Stimulated activated CD4-positive, alpha-beta T cell treated with anti-CD3 and anti-CD28 coated beads, Interleukin-1b, Interleukin-23, amount 100 ng/mL, for 4 hours (primary cell): ENCODE measurements around the gene NRSN1.
"Not testable (repeated sequence)": the region's sequence is repeated elsewhere in the genome, so short reads cannot be mapped to it uniquely, and the experiment has no call there.

Experiments used
- DNase-seq, 2 donors: peaks; one replicate each; pipeline ENCODE4 v3.0.0-alpha.2; 2020; ENCODE audit warnings: low read depth in 2 of 2

The NRSN1 gene

DNA sequence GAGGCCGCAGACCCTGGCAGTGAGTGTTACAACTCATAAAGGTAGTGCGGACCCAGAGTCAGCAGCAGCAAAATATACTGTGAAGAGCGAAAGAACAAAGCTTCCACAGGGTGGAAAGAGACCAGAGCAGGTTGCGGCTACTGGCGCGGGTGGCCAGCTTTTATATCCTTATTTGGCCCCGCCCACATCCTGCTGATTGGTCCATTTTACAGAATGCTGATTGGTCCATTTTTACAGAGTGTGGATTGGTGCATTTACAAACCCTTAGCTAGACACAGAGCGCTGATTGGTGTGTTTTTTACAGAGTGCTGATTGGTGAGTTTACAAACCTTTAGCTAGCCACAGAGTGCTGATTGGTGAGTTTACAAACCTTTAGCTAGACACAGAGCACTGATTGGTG is 16.7 kb downstream of the NRSN1 start:
- DNase-seq, result not testable (repeated sequence)

DNA sequence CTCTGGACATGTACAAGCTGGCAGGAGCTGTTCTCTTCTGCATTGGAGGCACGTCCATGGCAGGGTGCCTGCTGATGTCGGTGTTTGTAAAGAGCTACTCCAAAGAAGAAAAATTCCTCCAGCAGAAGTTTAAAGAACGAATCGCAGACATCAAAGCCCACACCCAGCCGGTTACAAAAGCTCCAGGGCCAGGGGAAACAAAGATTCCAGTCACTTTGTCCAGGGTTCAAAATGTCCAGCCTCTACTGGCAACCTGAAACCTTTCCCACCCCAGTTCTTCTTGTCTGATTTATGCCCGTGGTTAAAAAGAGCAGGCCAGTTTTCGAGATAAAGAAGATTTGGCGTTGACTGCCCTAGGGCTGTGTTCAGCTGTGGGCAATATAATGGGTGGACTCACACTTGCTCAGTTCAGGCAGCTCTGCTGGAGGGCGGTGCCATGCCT is 19.7 kb downstream of the NRSN1 start:
- no peak for DNase-seq

DNA sequence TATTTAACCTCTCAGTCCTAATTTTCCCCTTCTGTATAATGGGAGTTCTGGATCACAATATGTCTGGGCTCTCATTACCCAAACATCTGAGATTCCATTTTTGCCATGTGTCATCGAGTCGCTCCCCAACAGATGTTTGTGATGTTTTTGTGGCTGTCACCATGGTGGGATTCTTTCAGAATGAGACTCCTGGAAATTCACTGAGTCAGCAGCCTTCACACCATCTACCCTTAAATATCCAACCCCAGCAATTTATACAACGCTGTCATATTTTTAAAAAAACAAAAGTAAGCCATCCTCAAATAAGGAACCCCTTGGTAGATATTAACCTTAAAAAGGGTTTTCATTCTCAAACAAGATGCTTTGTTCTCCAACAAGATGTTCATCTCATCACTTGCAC is 20.9 kb downstream of the NRSN1 start:
- no peak for DNase-seq

DNA sequence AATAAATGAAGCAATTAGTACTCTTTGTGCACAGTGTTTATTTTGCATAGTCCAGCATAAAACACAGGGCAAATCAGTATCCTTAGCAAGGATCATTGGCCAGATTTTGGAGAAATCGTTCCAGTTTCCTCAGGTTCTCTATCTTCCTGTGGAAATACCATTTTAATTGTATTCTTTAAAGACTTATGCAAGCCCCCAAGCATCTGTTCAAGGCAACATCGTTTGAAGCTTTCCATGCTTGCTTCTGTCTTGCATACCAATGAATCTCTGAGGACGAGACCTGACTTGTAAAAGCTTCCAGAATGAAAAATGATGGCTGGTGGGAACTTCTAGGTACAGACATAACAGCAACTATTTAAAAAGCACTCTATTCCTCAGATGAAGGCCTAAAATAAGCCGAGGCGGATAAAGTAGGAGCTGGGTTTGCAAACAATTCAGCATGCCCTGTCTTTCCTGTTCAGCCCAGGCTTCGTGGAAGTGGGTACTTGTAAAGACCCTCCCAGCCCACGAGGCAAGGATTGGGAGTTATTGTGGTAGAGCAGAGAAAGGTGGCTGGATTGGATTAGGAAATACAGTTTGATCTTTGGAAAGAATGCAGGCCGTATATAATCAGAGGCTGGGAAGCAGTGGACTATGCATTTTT is 21.6 kb downstream of the NRSN1 start:
- no peak for DNase-seq

DNA sequence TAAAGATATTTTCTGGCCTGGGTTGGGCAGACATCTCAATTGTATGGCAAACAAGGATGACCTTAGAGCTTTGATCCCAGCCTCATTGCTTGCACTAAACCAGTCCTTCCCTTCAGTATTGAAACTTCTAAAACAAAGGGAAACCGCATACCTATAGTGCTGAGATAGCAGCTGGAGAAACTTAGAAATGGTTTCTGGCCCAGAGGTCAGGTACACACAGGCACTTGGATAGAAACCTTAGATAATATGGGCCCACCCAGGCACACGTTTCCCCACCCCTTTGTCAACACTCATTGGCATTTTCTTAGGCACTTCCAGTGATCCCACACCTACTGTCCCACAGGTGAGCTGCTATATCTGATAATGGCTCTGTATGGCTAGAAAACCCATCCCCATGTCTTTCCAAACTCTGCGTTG is 22.1 kb downstream of the NRSN1 start:
- DNase-seq, result no peak

DNA sequence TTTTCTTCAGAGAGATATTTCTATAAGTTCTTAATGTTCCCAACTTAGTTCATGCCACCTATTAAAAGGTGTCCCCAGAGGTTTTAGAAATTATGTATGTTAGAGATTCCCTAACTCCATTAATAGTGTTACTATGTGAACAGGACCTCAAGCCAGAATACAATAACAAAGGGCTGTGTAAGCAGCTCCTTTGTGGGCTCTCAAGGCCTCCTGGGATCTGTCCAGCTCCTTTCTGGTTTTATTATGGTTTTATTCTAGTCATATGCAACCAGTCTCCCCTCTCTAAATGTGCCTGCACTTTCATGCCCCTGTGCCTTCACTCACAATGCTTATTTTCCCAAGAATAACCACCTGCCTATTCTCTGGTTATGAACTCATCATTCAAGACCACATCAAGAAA is 22.7 kb downstream of the NRSN1 start:
- no peak for DNase-seq

DNA sequence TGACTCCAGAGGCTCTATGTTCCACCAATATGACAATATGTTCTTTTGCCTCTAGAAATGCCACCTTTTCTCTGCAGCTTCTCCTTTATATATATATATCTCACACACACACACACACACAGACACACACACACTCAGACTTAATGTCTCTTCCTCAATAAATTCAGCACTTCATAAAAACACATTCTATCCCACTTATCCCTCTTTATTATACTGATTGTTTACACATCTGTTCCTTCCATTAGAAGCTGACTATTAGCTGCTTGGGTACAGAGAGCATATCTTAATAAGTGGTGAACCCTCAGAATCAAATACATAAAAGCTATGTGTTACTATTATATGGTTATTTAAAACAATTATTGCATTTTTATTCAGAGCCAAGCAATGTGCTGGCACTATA is 23.3 kb downstream of the NRSN1 start:
- DNase-seq, result no peak

DNA sequence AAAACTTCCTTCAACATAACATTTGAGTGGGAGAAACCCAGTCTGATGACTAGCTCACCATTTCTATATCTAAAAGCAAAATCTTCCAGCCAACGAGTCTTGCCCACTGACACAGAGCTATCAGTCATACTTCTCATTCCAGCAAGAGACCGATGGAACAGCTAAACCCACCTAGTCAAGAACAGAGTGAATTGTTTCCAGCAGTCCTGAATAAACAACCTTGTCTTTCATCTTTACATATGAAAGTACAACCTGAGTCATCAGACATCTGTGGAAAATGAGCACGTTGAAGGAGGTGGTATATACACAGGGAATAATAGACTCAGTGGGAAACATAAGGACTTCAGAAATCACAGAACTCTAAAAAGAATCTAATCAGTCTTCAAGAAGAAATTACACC is 23.8 kb downstream of the NRSN1 start:
- DNase-seq, result no peak

DNA sequence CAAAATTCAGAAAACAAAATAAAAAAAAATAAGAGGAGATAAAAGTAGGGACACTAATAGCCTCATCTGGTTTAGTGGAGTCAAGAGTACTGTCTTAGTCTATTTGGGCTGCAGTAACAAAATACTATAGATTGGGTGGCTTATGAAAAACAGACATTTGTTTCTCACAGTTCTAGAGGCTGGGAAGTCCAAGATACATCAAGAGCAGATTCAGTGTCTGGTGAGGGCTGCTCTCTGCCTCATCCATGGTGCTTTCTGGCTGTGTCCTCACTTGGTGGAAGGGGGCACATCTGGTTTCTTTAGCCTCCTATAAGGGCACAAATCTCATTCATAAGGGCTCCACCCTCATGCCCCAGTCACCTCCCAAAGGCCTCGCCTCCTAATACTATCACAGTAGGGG is 26.0 kb downstream of the NRSN1 start:
- DNase-seq, result no peak

DNA sequence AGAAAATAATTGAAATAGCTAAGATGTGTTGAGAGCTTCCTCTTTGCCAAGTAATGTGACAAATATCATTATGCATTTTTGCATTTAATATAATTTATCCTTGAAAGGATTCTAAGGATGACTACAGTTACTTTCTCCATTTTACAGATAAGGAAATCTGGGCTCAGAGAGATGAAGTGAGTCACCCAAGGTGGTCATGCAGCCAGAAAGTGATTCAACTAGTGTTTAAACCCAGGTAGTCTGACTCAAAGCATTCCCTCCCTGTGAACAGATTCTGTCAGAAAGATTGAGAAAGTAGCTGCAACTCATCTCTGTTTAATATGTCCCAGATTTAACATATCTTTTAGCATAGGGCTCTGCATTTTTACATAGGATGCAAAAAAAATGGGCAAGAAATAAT is 28.1 kb downstream of the NRSN1 start:
- DNase-seq, result no peak

DNA sequence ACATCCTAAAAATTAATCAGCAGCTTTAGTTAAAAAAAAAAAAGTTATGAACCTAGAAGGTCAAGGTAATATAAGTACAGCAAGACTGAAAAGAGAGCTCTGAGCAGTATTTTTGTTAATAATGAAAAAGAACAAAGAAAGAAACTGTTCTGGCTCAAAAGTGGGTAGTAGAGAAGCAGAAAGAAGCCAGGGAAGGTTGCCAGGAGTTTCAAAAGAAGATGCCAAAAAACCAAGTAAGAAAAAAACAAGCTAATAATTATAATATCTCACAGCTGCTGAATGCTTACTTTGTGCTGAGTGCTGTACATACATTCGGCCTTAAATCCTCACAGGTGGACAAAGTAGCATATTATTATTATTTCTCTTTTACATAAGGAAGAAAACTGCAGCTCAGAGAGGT is 31.9 kb downstream of the NRSN1 start:
- no peak for DNase-seq

DNA sequence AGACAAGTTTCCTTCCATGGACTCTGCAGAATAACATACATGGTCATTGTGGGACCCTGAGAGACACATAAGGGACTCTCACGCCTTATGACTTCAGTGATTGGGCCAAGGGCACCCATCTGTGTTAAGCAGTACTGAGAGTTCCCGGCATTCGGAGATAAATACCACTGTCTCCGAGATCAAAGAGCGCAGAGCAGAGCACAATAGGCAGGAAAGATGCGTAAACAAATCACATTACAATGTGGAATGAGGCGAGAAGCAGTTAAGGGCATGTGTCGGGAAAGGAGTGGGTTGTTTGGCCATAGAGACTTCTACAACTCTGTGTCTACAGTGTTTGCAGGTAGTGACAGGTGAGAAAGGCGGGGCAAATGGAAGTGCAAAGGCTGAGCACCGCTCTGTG is 57.6 kb downstream of the NRSN1 start:
- no peak for DNase-seq

DNA sequence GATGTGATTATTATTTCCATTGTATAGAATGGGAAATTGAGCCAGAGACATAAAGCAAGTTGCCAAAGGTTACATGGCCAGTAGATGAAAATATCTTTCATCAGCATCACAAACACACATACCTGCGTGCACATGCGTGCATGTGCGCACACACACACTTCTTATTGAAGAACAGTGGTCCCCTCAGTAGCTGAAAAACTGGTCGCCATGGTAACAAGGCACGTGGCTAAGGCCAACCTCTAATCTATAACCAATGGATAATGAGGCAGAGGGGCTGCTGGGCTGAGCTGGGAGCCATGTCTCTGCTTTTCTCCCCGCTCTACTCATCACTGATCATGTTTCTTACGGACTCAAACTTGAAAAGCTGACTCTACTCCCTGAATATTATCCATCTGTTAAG is 60.3 kb downstream of the NRSN1 start:
- no peak for DNase-seq

DNA sequence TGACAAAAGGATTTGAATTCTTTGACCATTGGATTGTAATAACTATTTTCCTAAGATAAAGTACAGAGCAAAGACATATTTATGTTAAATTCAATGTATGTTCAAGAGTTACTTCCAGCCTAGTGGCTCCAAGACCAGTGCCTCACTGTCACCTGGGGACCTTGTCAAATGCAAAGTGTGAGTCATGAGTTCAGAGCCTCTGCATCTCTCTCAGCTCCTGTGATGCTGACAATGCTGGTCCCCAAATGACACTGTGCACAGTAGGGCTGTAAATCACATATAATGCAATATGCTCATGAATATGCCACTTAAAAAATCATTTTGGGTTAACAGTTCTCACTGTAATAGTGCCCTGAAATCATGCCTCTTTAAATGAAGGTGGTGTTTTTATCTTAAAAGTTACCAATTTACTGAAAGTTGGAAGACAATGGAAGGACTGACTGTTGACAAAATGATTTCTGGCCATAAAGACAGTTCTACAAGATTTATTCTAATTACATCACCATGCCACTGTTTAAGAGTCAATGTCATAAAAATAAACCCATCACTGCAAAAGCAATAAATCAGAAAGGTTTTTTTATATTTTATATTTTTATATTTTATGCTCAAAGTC is 62.1 kb downstream of the NRSN1 start:
- no peak for DNase-seq

DNA sequence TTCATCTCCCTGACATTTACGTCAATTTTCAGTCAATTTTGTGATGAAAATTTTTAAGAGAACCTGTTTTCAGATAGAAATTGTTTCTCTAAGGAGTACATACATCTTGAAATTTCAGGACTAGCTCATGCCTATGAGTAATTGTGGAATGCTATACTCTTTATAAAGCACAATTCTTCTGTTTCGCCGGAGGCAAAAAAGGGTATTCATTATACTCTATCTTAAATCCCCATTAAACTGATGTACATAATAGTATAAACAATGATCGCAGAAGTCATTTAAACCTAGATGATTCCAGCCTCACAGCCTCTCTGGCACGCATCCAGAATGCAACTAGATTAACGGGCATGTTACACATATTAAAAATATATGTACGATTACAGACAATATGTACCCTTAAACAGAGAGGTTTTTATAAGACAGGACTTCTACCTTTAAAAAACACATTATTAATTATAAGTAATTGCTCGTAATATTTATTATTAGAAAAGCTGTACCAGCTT is 62.6 kb downstream of the NRSN1 start:
- DNase-seq, result no peak

DNA sequence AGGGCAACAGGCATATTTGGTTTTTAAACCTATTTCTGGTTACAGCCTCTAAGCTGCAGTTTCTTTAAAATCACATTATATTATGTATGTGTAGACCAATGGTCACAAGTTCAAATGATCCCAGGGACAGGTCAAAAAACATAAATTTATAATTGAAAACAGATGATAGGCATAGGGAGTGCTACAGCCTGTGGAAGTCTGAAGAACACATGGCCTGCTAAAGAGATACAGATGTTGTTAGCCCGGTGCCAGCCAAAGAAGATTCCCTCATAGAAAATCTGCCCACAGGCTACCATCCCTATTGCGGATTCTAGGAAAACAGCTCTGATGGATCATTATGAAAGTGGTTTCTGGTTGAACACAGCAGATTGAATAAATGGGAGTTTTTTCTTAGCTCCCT is 65.3 kb downstream of the NRSN1 start:
- no peak for DNase-seq

DNA sequence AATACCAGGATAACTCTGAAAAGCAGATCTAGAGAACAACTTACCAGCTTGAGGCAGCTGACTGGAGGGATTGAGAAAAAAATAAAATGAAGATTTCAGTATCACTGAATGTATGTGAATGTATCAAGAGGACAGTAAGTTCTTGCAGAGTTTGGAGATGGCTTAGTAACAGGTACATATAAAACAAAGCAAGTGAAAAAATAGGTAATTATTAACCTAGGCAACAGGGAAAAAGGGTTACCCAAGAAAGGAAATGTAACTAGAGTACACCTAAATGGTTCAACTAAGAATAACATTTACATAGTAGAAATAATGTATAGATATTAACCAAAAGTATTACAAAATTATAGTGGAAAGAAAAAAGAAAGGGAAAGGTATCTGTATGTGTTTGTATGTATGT is 67.3 kb downstream of the NRSN1 start:
- no peak for DNase-seq

DNA sequence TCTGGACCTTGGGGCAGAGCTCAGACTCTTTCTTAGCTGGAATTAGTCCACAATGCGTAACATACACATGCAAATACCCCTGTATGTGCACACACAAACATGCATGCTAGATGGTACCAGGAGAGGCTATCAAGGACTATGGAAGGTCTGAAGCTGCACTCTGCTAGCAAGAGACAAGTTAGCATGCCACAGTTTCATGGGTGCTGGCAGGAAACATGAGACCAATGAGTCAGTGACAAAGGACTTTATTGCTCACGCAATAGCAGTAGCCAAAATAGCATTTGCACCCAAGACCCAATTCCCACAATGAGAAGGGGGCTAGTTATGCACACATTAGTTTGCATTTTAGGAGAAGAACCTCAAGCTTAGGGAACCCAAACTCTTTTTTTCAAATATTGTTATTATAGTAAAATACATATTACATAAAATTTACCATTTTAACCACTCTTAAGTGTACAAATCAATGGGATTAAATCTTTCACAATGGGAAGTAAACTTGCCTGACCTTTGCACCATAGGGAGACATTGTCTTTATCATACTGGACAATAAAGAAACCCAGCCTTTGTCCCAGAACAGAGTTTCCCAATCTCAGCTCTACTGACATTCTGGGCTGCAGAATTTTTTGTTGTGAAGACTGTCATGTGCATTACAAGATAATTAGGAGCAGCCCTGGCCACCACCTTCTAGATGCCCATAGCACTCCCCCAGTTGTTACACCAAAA is 69.1 kb downstream of the NRSN1 start:
- DNase-seq, result no peak

DNA sequence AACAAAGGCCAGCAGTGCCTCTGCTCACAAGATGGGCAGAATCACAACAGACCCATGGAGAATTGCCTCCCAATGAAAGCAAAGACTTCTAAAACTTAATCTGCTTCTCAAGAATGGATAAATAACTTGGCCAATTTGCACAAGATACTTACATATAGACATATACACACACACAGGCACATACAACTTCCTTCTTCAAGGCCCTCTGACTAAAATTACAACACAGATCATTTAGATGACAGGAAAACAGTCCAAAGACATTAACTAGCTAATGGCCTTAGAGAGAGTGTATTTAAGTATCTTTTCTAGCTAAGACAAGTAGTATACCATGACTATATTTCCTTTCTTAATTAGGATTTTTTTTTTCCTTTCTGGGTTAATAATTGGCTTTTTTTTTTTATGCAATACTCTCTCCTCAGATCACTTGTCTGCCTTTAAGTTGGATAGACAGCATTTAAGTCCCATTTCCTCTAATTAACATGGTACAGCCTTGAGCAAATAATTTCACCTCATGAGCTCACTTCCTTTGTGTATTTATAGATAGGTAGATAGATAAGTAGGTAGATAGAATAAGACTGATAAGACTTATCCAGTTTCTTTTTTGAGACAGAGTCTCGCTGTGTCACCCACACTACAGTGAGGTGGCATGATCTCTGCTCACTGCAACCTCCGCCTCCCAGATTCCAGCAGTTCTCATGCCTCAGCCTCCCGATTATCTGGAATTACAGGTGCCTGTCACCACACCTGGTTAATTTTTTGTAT is 70.0 kb downstream of the NRSN1 start:
- no peak for DNase-seq
